GM18520 (cell line): Measurements from ENCODE around the gene CIDEA.

Experiments
- ATAC-seq: cut with Tn5 transposase; IDR thresholded peaks from one replicate; pipeline ENCODE4 v1.9.1; 2021; ENCODE audit not compliant: unreplicated experiment

CIDEA gene

GRCh38 chr18:12296457-12296856 lies 42.3 kb downstream of the CIDEA start:
- ATAC-seq: no peak

- no peak for ATAC-seq
Observed at GRCh38 chr18:12299862-12300261, 45.7 kb downstream of the CIDEA start.

GRCh38 chr18:12301263-12302005 lies 47.3 kb downstream of the CIDEA start:
- ATAC-seq: no peak

- no peak for ATAC-seq
Observed at GRCh38 chr18:12302391-12303147, 48.4 kb downstream of the CIDEA start.

GRCh38 chr18:12304351-12305210 lies 50.4 kb downstream of the CIDEA start:
- ATAC-seq: no peak

- ATAC-seq: no peak
Observed at GRCh38 chr18:12305211-12305610, 51.0 kb downstream of the CIDEA start.

- ATAC-seq: no peak
Observed at GRCh38 chr18:12305930-12306629, 51.9 kb downstream of the CIDEA start.

GRCh38 chr18:12306752-12307700 lies 52.9 kb downstream of the CIDEA start:
- ATAC-seq: no peak

GRCh38 chr18:12307701-12308385 lies 53.7 kb downstream of the CIDEA start, which contains the start of gene TUBB6:
Gene TUBB6 (plus strand): TSS chr18:12308241. CDS start chr18:12308293, 52 bp downstream.
- peak; percentile 27 for ATAC-seq

GRCh38 chr18:12308386-12309100 lies 54.4 kb downstream of the CIDEA start:
- ATAC-seq: peak; percentile 46

- no peak for ATAC-seq
Observed at GRCh38 chr18:12309683-12310198, 55.6 kb downstream of the CIDEA start.

GRCh38 chr18:12310762-12311161 lies 56.6 kb downstream of the CIDEA start:
- no peak for ATAC-seq

GRCh38 chr18:12312976-12313375 lies 58.8 kb downstream of the CIDEA start:
- no peak for ATAC-seq

GRCh38 chr18:12313530-12314245 lies 59.5 kb downstream of the CIDEA start:
- ATAC-seq: no peak

- no peak for ATAC-seq
Observed at GRCh38 chr18:12314591-12315305, 60.6 kb downstream of the CIDEA start.

GRCh38 chr18:12315490-12315889 lies 61.3 kb downstream of the CIDEA start:
- ATAC-seq: no peak

GRCh38 chr18:12315911-12316310 lies 61.8 kb downstream of the CIDEA start:
- ATAC-seq: no peak
